Pancreas (tissue), 10 donors: ENCODE data around the gene ERRFI1. TPM values are rescaled to one million over a fixed set of nuclear protein-coding genes. Genes with fewer than 3 reads are reported as not detected.
A peak's percentile ranks its signal among the peaks of the same experiment; 100 is the strongest.

ENCODE experiments used
- ATAC-seq, 4 donors: fragments of 200-7000 bp; cut with Tn5 transposase; one replicate each; pipeline versions ENCODE4 v1.8.0 to v1.9.1; 2020; ENCODE audit warnings: mild to moderate bottlenecking in 4 of 4, moderate library complexity in 4 of 4
- DNase-seq, 6 donors: peaks; one replicate each; pipeline ENCODE4 v3.0.0-alpha.2; 2020
- FAIRE-seq: peaks from 2 replicates; lab custom pipeline; 2012; peaks lifted over from hg19 to GRCh38; lab: Jason Lieb, UNC
- H3K27ac ChIP-seq, 4 donors: fragments of 200-600 bp; sonication (generic); 1 replicate in 3 of 4; 2 replicates in 1 of 4; pipeline versions ENCODE4 v1.5.0 to v1.8.0; 2020
- H3K27me3 ChIP-seq, 4 donors: fragments of 200-600 bp; one replicate each; pipeline ENCODE4 v1.8.0; 2021
- H3K36me3 ChIP-seq, 3 donors: fragments of 200-600 bp; sonication (generic) in 1 of 3; one replicate each; pipeline versions ENCODE4 v1.5.0 to v1.8.0; 2020 to 2021
- H3K4me1 ChIP-seq, 3 donors: fragments of 200-600 bp; one replicate each; pipeline ENCODE4 v1.8.0; 2021
- H3K4me3 ChIP-seq, 4 donors: fragments of 200-600 bp; sonication (generic) in 2 of 4; one replicate each; pipeline versions ENCODE4 v1.5.0 to v1.8.0; 2020 to 2021
- H3K9me3 ChIP-seq, 4 donors: fragments of 200-600 bp; one replicate each; pipeline ENCODE4 v1.8.0; 2021
- CTCF ChIP-seq, 4 donors: fragments of 200-600 bp; sonication (generic) in 3 of 4; IDR thresholded peaks; one replicate each; pipeline versions ENCODE4 v1.5.0 to v1.8.0; 2021; ENCODE audit warnings: antibody characterized with exemption in 4 of 4
- WGBS, 2 donors: extraction: QIAGEN DNeasy Blood & Tissue Kit; methylation state at CpG; one replicate each; pipeline ENCODE4 v1.1.7; 2013; 5-methylcytosine and 5-hydroxymethylcytosine counted together
- intact Hi-C, 3 donors: fragments of 100-400 bp; cut with DNase I; formaldehyde crosslinking; loops; one replicate each; pipeline versions ENCODE4 v1.11.1 to v1.14.2; 2022
- polyA plus RNA-seq, 2 donors: library from polyadenylated mRNA; stranded (reverse); fragments of 200-250 nt; gene quantifications; one replicate each; pipeline ENCODE4 v1.2.3, GENCODE V29; 2013
- total RNA-seq, 6 donors: library from RNA; stranded (reverse); fragmentation: NEBNext Ultra II Directional in 4 of 6; extraction: Animal tissue kit (Norgen Biotek cat#: 25700) in 4 of 6; gene quantifications; one replicate each; pipeline versions ENCODE4 v1.2.1 to v1.2.4, GENCODE V29; 2021 to 2023
- donor health status: healthy with polysubstance abuse.
- donor health status: DM: no; HTN: no; CAD: no; lungs with moderate emphysema.
- donor health status: DM: no; HTN: no; CAD: no.
- donor health status: control.
- donor health status: control.
- donor health status: Bipolar disorder and iron deficiency.
- donor health status: DM: yes; HTN: yes; CAD: no.
- donor health status: DM: no; HTN: no; CAD: no.
- donor health status: DM: no; HTN: no; CAD: no.
- donor health status: DM: yes; HTN: yes; CAD: no.

The ERRFI1 gene
- total and polyA plus RNA-seq, 8 donors: 36.4 to 392 (median 101) TPM

GRCh38 chr1:8033322-8033721, 7.2 kb upstream of the ERRFI1 start:
- Histone ChIP-seq H3K36me3 (no peaks in the 10 kb centered on the region), H3K9me3 (no peaks in the 10 kb centered on the region), H3K27ac (no peak overlapping the region), H3K4me3 (no peak overlapping the region), H3K4me1 (peaks cover 12 to 16% (median 13%) of the 10 kb centered on the region in 3 donors), H3K27me3 (no peaks in the 10 kb centered on the region)
- 88 to 90% methylated on average over 6 of the region's 6 CpGs for WGBS, 2 donors
- DNase-seq (no peak), ATAC-seq (no peak), FAIRE-seq (no peak)
- intact Hi-C loops: loop anchor here in 2 of 3 donors (5.0 to 10.0 kb wide), 2 partner anchors 141 to 204 kb away; no protein-coding TSS in a partner anchor
- TF ChIP-seq CTCF (IDR thresholded peaks at IDR 0.05): no peak

- no peak overlapping the region for H3K4me3 ChIP-seq
- peaks cover 17 to 23% (median 22%) of the 10 kb centered on the region in 3 donors for H3K4me1 ChIP-seq
- no peak overlapping the region for H3K27ac ChIP-seq
- no peaks in the 10 kb centered on the region for H3K27me3 ChIP-seq
- H3K9me3 ChIP-seq: no peaks in the 10 kb centered on the region
- no peak for FAIRE-seq
- intact Hi-C loops: loop anchor here in 2 of 3 donors (5.0 to 10.0 kb wide), 2 partner anchors 142 to 205 kb away; no protein-coding TSS in a partner anchor
- no peak for DNase-seq
- no peaks in the 10 kb centered on the region for H3K36me3 ChIP-seq
- whole genome bisulfite sequencing, 2 donors: 86 to 96% methylated on average over 3 of the region's 3 CpGs
- no peak for ATAC-seq
- TF ChIP-seq CTCF (IDR thresholded peaks at IDR 0.05): no peak
Measured at GRCh38 chr1:8032366-8032910, 6.3 kb upstream of the ERRFI1 start.

GRCh38 chr1:8031176-8031785, 5.2 kb upstream of the ERRFI1 start:
- Histone ChIP-seq H3K36me3 (no peaks in the 10 kb centered on the region), H3K27me3 (no peaks in the 10 kb centered on the region), H3K27ac (no peak overlapping the region), H3K4me1 (peaks cover 17 to 23% (median 22%) of the 10 kb centered on the region in 3 donors), H3K9me3 (no peaks in the 10 kb centered on the region), H3K4me3 (no peak overlapping the region)
- 59 to 62% methylated on average over 9 of the region's 9 CpGs for WGBS, 2 donors
- intact Hi-C loops: loop anchor here in 2 of 3 donors (5.0 to 10.0 kb wide), 2 partner anchors 144 to 206 kb away; no protein-coding TSS in a partner anchor
- DNase-seq (no peak), FAIRE-seq (peak; percentile 90), ATAC-seq (no peak)
- TF ChIP-seq CTCF (IDR thresholded peaks at IDR 0.05): peak; percentile 24 to 57 (median 48)

GRCh38 chr1:8028571-8028910, 2.4 kb upstream of the ERRFI1 start:
- intact Hi-C loops: loop anchor here in 1 of 3 donors (5.0 kb wide), 1 partner anchor 284 kb away; no protein-coding TSS in a partner anchor

More at GRCh38 chr1:8028571-8028910, 2.4 kb upstream of the ERRFI1 start:
- H3K4me3 ChIP-seq: no peak overlapping the region
- TF ChIP-seq CTCF (IDR thresholded peaks at IDR 0.05): no peak
- peak overlapping the region; percentile 98 to 100 (median 99) for H3K27ac ChIP-seq
- FAIRE-seq (peak; percentile 26), ATAC-seq (no peak), DNase-seq (no peak)
- H3K4me1 ChIP-seq: peaks cover 17 to 23% (median 22%) of the 10 kb centered on the region in 3 donors
- H3K9me3 ChIP-seq: no peaks in the 10 kb centered on the region
- 15 to 16% methylated on average over 1 of the region's 1 CpG for WGBS, 2 donors
- no peaks in the 10 kb centered on the region for H3K27me3 ChIP-seq
- peaks cover 0 to 13% (median 0%) of the 10 kb centered on the region in 3 donors for H3K36me3 ChIP-seq
